HUES48 (cell line): ENCODE results near the gene PKDREJ.
"Not testable (repeated sequence)": the region's sequence is repeated elsewhere in the genome, so short reads cannot be mapped to it uniquely, and the experiment has no call there.

ENCODE experiments used
- H3K27ac ChIP-seq: one replicate; pipeline ENCODE4 v1.7.0; 2013; ENCODE audit warnings: low read depth, low read length, inconsistent platforms
- H3K27me3 ChIP-seq: 2 replicates; pipeline ENCODE4 v1.6.1; 2013; ENCODE audit warnings: mild to moderate bottlenecking, low read length; ENCODE audit not compliant: control insufficient read depth, insufficient read depth
- H3K36me3 ChIP-seq: 2 replicates; pipeline ENCODE4 v1.6.1; 2013; ENCODE audit warnings: low read length; ENCODE audit not compliant: control insufficient read depth, insufficient read depth
- H3K4me1 ChIP-seq: 2 replicates; pipeline ENCODE4 v1.6.1; 2013; ENCODE audit warnings: mild to moderate bottlenecking, low read length; ENCODE audit not compliant: control insufficient read depth, insufficient read depth
- H3K4me3 ChIP-seq: 2 replicates; pipeline ENCODE4 v1.5.1; 2013; ENCODE audit warnings: mild to moderate bottlenecking, low read depth, low read length
- H3K9ac ChIP-seq: 2 replicates; pipeline ENCODE4 v1.6.1; 2013; ENCODE audit warnings: mild to moderate bottlenecking, low read depth, low read length, moderate library complexity
- H3K9me3 ChIP-seq: 2 replicates; pipeline ENCODE4 v1.6.1; 2013; ENCODE audit warnings: low read length; ENCODE audit not compliant: control insufficient read depth, insufficient read depth

Gene PKDREJ

GRCh38 chr22:46274381-46274780 is 11.2 kb upstream of the PKDREJ start:
- Histone ChIP-seq H3K27me3 (no peaks in the 10 kb centered on the region), H3K36me3 (peaks cover 58% of the 10 kb centered on the region), H3K4me3 (no peak overlapping the region), H3K27ac (no peak overlapping the region), H3K4me1 (no peaks in the 10 kb centered on the region), H3K9me3 (no peaks in the 10 kb centered on the region), H3K9ac (no peak overlapping the region)

GRCh38 chr22:46273432-46274148 is 10.4 kb upstream of the PKDREJ start:
- H3K9ac ChIP-seq, result no peak overlapping the region

GRCh38 chr22:46272762-46273431 is 9.8 kb upstream of the PKDREJ start:
- Histone ChIP-seq H3K4me3 (no peak overlapping the region), H3K36me3 (peaks cover 43% of the 10 kb centered on the region), H3K9ac (no peak overlapping the region), H3K4me1 (no peaks in the 10 kb centered on the region), H3K9me3 (no peaks in the 10 kb centered on the region), H3K27ac (no peak overlapping the region), H3K27me3 (no peaks in the 10 kb centered on the region)

More at GRCh38 chr22:46273432-46274148, 10.4 kb upstream of the PKDREJ start:
- Histone ChIP-seq H3K4me1 (no peaks in the 10 kb centered on the region), H3K36me3 (peaks cover 50% of the 10 kb centered on the region), H3K9me3 (no peaks in the 10 kb centered on the region), H3K4me3 (no peak overlapping the region), H3K27ac (no peak overlapping the region), H3K27me3 (no peaks in the 10 kb centered on the region)

- H3K9me3 ChIP-seq, result no peaks in the 10 kb centered on the region
- H3K4me1 ChIP-seq, result no peaks in the 10 kb centered on the region
- no peaks in the 10 kb centered on the region for H3K27me3 ChIP-seq
- no peak overlapping the region for H3K4me3 ChIP-seq
- peaks cover 41% of the 10 kb centered on the region for H3K36me3 ChIP-seq
- no peak overlapping the region for H3K9ac ChIP-seq
- H3K27ac ChIP-seq, result no peak overlapping the region
These were observed 9.1 kb upstream of the PKDREJ start for GRCh38 chr22:46272196-46272595.

DNA sequence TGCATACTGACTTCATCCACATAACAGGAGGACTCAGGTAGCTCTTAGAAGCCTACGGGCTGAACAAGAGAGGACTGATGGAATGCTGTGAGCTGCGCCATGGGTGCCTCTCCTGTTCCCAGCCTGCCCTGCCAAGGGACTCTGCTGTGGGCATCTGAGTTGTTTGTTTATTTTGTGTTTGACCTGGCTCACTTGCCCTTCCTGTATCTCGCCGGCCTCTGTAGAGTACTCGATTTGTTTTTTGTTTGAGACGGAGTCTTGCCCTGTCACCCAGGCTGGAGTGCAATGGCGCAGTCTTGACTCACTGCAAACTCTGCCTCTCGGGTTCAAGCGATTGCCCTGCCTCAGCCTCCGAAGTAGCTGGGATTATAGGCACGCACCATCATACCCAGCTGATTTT is 6.4 kb upstream of the PKDREJ start:
- Histone ChIP-seq H3K27ac (no peak overlapping the region), H3K4me3 (no peak overlapping the region), H3K4me1 (no peaks in the 10 kb centered on the region), H3K9ac (no peak overlapping the region), H3K9me3 (peaks cover 3% of the 10 kb centered on the region; the same call in 1 of the 2 replicates), H3K36me3 (peaks cover 23% of the 10 kb centered on the region), H3K27me3 (peaks cover 8% of the 10 kb centered on the region; the same call in 1 of the 2 replicates)

DNA sequence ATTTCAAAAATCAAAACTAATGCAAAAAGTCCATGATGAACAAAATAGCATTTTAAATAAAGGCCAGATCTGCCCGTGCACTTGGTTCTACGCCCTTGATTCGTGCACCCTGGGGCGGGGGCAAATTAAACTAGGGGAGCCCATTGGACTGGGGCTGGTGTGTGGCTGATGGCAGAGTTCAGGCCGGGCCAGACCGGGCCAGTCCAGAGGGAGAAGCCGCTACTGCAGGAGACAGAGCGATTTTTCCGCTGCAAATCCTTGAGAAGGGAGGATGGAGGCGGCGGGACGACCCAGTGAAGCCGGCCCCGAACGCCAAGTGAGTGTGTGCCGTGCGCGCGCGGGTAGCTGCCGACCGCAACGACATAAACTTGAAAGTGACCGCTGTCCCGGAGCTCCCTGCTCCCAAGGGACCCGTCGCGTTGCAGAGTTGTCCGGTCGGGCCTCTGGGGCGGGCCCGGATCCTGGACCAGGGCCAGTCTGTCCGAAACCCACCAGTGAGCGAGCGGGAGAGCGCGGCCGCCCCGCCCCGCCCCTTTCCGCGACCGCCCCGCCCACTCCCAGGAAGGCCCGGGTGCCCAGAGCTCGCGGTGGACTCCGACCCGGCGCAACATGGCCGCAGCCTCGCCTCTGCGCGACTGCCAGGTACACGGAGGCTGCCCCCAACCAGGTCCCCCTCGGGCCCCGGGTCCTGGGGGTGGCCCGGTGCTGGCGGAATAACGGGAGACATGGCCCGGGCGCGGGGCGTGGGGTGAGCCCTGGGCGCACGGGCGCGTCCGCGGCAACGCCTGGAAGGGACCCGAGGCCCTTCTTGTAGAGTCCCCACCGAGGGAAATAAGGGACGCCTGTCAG is 4.5 kb upstream of the PKDREJ start, which contains the start of gene TTC38:
TSS of gene TTC38 (plus strand) at position 578 of the 849 bp plus-strand sequence. CDS start at position 610, 32 bp downstream.
- peak within 1 kb of the TSS; percentile 77 for H3K4me3 ChIP-seq
- peaks cover 6% of the 10 kb centered on the region for H3K36me3 ChIP-seq
- H3K9me3 ChIP-seq, result peaks cover 6% of the 10 kb centered on the region; the same call in 1 of the 2 replicates
- peaks cover 26% of the 10 kb centered on the region for H3K27me3 ChIP-seq
- no peak within 1 kb of the TSS for H3K27ac ChIP-seq
- no peaks in the 10 kb centered on the region for H3K4me1 ChIP-seq
- no peak within 1 kb of the TSS for H3K9ac ChIP-seq

DNA sequence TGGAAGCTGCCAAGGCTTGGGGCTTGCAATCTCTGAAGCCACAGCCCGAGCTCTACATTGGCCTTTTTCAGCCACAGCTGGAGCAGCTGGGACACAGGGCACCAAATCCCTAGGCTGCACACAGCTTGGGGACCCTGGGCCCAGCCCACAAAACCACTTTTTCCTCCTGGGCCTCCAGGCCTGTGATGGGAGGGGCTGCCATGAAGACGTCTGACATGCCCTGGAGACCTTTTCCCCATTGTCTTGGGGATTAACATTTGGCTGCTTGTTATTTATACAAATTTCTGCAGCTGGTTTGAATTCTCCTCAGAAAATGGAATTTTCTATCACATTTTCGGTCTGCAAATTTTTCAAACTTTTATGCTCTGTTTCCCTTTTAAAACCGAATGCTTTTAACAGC is 2.5 kb upstream of the PKDREJ start:
- not testable (repeated sequence) for H3K4me1 ChIP-seq, H3K9me3 ChIP-seq, H3K9ac ChIP-seq

GRCh38 chr22:46264520-46264919 is 1.4 kb upstream of the PKDREJ start:
- not testable (repeated sequence) for H3K27ac ChIP-seq, H3K4me1 ChIP-seq, H3K9me3 ChIP-seq, H3K9ac ChIP-seq, H3K36me3 ChIP-seq, H3K4me3 ChIP-seq
- peaks cover 57% of the 10 kb centered on the region for H3K27me3 ChIP-seq

More for the DNA sequence above, 2.5 kb upstream of the PKDREJ start:
- not testable (repeated sequence) for H3K36me3 ChIP-seq, H3K27ac ChIP-seq, H3K4me3 ChIP-seq
- peaks cover 47% of the 10 kb centered on the region for H3K27me3 ChIP-seq

DNA sequence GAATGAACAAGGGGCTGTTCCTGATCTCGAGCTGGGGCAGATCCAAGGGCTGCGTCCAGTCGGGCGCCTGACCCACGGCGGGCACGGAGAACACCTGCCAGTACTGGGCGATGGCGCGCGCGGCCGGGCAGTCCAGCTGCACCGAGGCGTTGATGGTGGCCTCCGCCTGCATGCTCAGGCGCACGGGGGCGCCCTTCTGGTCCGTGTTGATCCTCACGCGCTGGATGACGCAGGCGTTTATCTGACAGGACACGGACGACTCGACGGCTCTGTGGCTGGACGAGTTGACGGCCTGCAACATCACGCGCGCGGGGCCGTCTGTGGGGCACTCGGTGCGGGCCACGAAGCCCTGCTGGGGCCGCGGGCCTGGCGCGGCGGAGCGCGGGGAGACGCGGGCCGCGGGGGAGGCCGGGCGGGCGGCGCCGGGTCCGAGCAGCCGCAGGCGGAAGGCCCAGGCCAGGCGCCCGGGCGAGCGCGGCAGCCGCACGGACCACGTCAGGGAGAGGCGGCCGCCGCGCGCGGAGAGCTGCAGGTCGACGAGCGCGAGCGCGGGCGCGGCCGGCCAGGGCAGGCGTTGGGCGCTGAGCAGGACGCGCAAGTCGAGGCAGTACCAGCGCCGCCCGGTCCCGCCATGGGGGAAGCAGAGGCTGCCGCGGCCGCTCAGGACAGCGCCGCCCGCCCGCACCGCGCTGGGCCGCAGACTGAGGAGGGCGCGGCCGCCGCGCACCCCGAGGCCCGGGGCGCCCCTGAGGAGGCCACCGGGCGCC is 511 bp downstream of the PKDREJ start:
- no peak overlapping the region for H3K9ac ChIP-seq
- H3K27me3 ChIP-seq, result peaks cover 65% of the 10 kb centered on the region
- no peaks in the 10 kb centered on the region for H3K36me3 ChIP-seq
- peak overlapping the region; percentile 44; the same call in 1 of the 2 replicates for H3K4me3 ChIP-seq
- H3K27ac ChIP-seq, result no peak overlapping the region
- peaks cover 9% of the 10 kb centered on the region; the same call in 1 of the 2 replicates for H3K9me3 ChIP-seq
- H3K4me1 ChIP-seq, result no peaks in the 10 kb centered on the region

DNA sequence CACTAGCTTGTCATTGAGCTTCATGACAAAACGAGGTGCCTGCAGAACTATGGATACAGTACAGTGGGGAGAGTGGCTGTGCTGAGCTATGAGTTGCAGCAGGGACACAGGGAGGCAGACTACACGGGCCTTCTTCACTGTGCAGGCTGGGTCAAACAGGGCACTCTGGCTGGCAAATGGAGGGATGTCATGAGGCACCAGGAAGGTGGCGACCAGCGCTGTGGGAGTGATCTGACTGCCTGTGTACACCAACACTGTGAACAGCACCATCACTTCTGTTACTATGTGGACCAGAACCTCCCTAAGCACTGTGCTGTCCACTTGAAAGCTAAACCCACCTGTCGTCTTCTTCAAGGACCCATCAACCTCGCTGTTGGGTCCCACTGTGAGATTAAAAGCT is 3.1 kb downstream of the PKDREJ start:
- Histone ChIP-seq H3K36me3 (no peaks in the 10 kb centered on the region), H3K4me3 (no peak overlapping the region), H3K27me3 (peaks cover 57% of the 10 kb centered on the region), H3K9ac (no peak overlapping the region), H3K27ac (no peak overlapping the region), H3K4me1 (no peaks in the 10 kb centered on the region), H3K9me3 (peaks cover 7% of the 10 kb centered on the region; the same call in 1 of the 2 replicates)
